SK-N-SH treated with all-trans-retinoic acid at 6 μM for 48 hours (cell line): ENCODE measurements around the gene COL11A1.

Experiments
- ARNTL ChIP-seq: fragments of 450-650 bp; formaldehyde crosslinking; IDR thresholded peaks from 2 replicates; pipeline ENCODE4 v1.5.0; 2020; ENCODE audit warnings: low read depth, mild to moderate bottlenecking, moderate library complexity, borderline replicate concordance
- BACH2 ChIP-seq: fragments of 250-450 bp; sonication (Bioruptor Pico); IDR thresholded peaks from 2 replicates; pipeline ENCODE4 v1.9.0; 2021; ENCODE audit warnings: mild to moderate bottlenecking, borderline replicate concordance
- CSDC2 ChIP-seq: fragments of 250-450 bp; sonication (Bioruptor Pico); IDR thresholded peaks from 2 replicates; pipeline ENCODE4 v1.5.0; 2020; ENCODE audit warnings: mild to moderate bottlenecking, moderate library complexity
- PATZ1 ChIP-seq: fragments of 250-450 bp; sonication (Bioruptor Pico); IDR thresholded peaks from 2 replicates; pipeline ENCODE4 v1.8.0; 2020; ENCODE audit warnings: mild to moderate bottlenecking, moderate library complexity, borderline replicate concordance
- PPARA ChIP-seq: fragments of 250-450 bp; sonication (Bioruptor Pico); IDR thresholded peaks from 2 replicates; pipeline ENCODE4 v1.5.0; 2020; ENCODE audit warnings: mild to moderate bottlenecking, borderline replicate concordance
- ZFP30 ChIP-seq: fragments of 450-650 bp; formaldehyde crosslinking; IDR thresholded peaks from 2 replicates; pipeline ENCODE4 v1.5.0; 2022; ENCODE audit warnings: mild to moderate bottlenecking, moderate library complexity

GRCh38 chr1:102886638-102887037 lies 221.7 kb downstream of the COL11A1 start:
- TF ChIP-seq PATZ1 (CRISPR knock-in tag) (no peak), BACH2 (CRISPR knock-in tag) (no peak), ARNTL (CRISPR knock-in tag) (no peak), PPARA (CRISPR knock-in tag) (no peak), CSDC2 (CRISPR knock-in tag) (no peak), ZFP30 (CRISPR knock-in tag) (no peak)
